Neutrophil (primary cell): Measurements from ENCODE around the gene PLXNA4.

Source experiments
- H3K27ac ChIP-seq: fragments of 200-600 bp; sonication (generic); 2 replicates; pipeline ENCODE4 v1.5.1; 2016; ENCODE audit warnings: mild to moderate bottlenecking, moderate library complexity
- H3K27me3 ChIP-seq: fragments of 200-600 bp; sonication (generic); 2 replicates; pipeline ENCODE4 v1.6.0; 2016; ENCODE audit warnings: mild to moderate bottlenecking
- H3K36me3 ChIP-seq: fragments of 200-600 bp; sonication (generic); 2 replicates; pipeline ENCODE4 v1.5.1; 2017
- H3K4me1 ChIP-seq, 2 experiments: fragments of 200-600 bp in 1 of 2; sonication (generic) in 1 of 2; 1 replicate in 1 of 2; 2 replicates in 1 of 2; pipeline versions ENCODE4 v1.5.1 to v1.6.1; 2013 to 2016; ENCODE audit warnings: low read depth in 1 of 2, low read length in 1 of 2, mild to moderate bottlenecking in 1 of 2, moderate library complexity in 1 of 2; ENCODE audit not compliant: control insufficient read depth in 1 of 2, insufficient read depth in 1 of 2
- H3K4me3 ChIP-seq, 2 experiments: fragments of 200-600 bp in 1 of 2; sonication (generic) in 1 of 2; 1 replicate in 1 of 2; 2 replicates in 1 of 2; pipeline ENCODE4 v1.5.1; 2013 to 2016; ENCODE audit warnings: low read depth in 1 of 2, low read length in 1 of 2, mild to moderate bottlenecking in 1 of 2, moderate library complexity in 1 of 2
- H3K9me3 ChIP-seq: fragments of 200-600 bp; sonication (generic); 2 replicates; pipeline ENCODE4 v1.5.1; 2016
- CTCF ChIP-seq: fragments of 200-600 bp; sonication (generic); IDR thresholded peaks from 2 replicates; pipeline ENCODE4 v1.5.1; 2016; ENCODE audit warnings: antibody characterized with exemption

The PLXNA4 gene

GRCh38 chr7:132307465-132307864 lies 268.8 kb downstream of the PLXNA4 start:
- H3K36me3 ChIP-seq = no peaks in the 10 kb centered on the region
- H3K27ac ChIP-seq = no peak overlapping the region
- TF ChIP-seq CTCF = no peak
- H3K9me3 ChIP-seq = no peaks in the 10 kb centered on the region
- H3K27me3 ChIP-seq = peaks cover 28% of the 10 kb centered on the region
- no peak overlapping the region for H3K4me3 ChIP-seq
- no peaks in the 10 kb centered on the region for H3K4me1 ChIP-seq

DNA sequence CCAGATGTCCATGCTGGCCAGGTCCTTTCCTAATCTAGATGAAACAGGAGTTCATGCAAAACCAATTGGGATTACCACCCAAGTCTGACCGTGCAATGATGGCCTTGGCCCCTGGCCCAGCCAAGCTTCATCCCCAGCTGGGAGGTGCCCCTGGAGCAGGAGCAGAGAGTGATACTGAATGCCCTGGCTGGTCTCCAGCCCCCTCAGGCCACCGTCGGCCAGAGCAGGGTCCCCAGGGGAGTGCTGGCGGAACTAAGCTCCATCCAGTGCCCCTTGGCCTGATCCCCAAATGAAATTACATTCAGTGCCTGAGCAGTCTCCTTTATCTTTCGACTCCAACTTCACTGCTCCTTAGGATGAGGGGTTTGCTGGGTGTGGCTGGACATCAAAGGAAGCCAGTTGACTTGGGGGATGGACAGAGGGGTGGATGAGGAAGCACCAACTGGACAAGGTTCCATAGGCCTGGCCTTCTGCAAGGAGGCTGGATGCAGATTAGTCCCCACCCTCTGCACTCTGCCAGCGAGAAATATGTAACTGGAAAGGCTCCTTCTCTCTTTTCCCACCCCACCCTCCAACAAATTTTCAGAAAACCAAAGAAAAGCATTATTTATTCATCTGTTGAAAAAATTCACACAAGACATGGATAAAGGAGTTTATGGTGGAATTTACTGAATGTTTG lies 275.5 kb downstream of the PLXNA4 start:
- Histone ChIP-seq H3K36me3 (no peaks in the 10 kb centered on the region), H3K27me3 (peaks cover 4% of the 10 kb centered on the region), H3K4me3 (no peak overlapping the region), H3K27ac (no peak overlapping the region), H3K9me3 (no peaks in the 10 kb centered on the region), H3K4me1 (no peaks in the 10 kb centered on the region)
- no peak for TF ChIP-seq CTCF

DNA sequence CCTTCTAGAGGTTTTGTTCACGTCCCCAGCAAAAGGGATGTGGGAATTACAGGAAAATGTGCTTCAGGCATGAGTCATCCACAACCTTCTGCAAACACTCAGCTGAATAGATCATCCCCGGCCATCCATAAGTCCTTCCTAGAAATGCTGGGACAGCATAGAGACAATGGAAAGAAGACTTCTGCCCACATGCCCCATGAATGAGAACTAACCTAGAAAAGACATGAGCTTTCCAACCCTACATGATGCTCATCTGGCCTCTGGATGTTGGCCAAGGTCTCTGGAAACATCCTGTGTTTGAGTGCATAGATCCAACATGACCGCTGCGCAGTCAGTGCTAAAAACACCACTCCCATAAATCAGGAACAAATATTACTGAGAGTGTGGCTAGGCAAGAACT lies 277.5 kb downstream of the PLXNA4 start:
- no peaks in the 10 kb centered on the region for H3K9me3 ChIP-seq
- no peaks in the 10 kb centered on the region for H3K4me1 ChIP-seq

GRCh38 chr7:132296820-132297219 lies 279.4 kb downstream of the PLXNA4 start:
- no peak for TF ChIP-seq CTCF
- no peaks in the 10 kb centered on the region for H3K4me1 ChIP-seq
- no peak overlapping the region for H3K4me3 ChIP-seq
- no peaks in the 10 kb centered on the region for H3K9me3 ChIP-seq
- peaks cover 4% of the 10 kb centered on the region for H3K27me3 ChIP-seq
- H3K36me3 ChIP-seq = no peaks in the 10 kb centered on the region
- no peak overlapping the region for H3K27ac ChIP-seq

More for the DNA sequence above, 277.5 kb downstream of the PLXNA4 start:
- Histone ChIP-seq H3K27me3 (peaks cover 4% of the 10 kb centered on the region), H3K27ac (no peak overlapping the region), H3K4me3 (no peak overlapping the region), H3K36me3 (no peaks in the 10 kb centered on the region)
- no peak for TF ChIP-seq CTCF

DNA sequence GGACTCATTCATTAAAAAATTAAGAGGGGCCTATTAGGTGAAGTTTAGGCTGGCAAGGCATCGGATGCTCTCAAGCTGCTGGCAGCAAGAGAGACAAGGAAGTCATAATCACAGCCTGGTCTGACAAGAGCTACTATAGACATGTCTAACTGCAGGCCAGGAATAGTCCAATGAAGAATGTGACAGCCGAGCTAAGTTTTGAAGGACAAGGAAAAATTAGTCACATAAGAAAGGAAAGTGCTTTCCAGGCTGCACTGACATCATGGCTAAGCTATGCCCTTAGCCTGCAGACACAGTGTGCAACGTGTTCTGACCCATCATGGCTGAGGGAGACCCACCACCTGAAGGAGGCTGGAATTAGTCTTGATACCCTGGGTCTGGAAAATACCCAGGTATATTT lies 281.1 kb downstream of the PLXNA4 start:
- H3K4me1 ChIP-seq = no peaks in the 10 kb centered on the region
- H3K9me3 ChIP-seq = no peaks in the 10 kb centered on the region
- no peaks in the 10 kb centered on the region for H3K36me3 ChIP-seq
- H3K4me3 ChIP-seq = no peak overlapping the region
- H3K27me3 ChIP-seq = peaks cover 4% of the 10 kb centered on the region
- no peak for TF ChIP-seq CTCF
- no peak overlapping the region for H3K27ac ChIP-seq
